HCT116 (cell line): ENCODE measurements around the gene OR2AE1. TPM values are rescaled to one million over a fixed set of nuclear protein-coding genes. Genes with fewer than 3 reads are reported as not detected.

ENCODE experiments used
- ATAC-seq: fragments of 200-7000 bp; cut with Tn5 transposase; 2 replicates; pipeline ENCODE4 v1.9.1; 2020; ENCODE audit warnings: mild to moderate bottlenecking, moderate library complexity
- BruUV-seq: library from RNA; stranded (reverse); fragments of 400-500 nt; replicated peaks from 2 replicates; lab custom pipeline; 2021; lab: Mats Ljungman, UMichigan
- CTCF ChIA-PET: fragments of 300-600 bp; sonication (Branson Sonifier 250); formaldehyde crosslinking; loops from one replicate; lab custom pipeline; 2021; ENCODE audit warnings: antibody characterized with exemption; lab: Charles Lee
- POLR2A ChIA-PET: fragments of 300-600, 350-600 bp; sonication (Branson Sonifier 250); formaldehyde crosslinking; loops from one replicate; lab custom pipeline; 2021; ENCODE audit warnings: antibody characterized with exemption; lab: Charles Lee
- RAD21 ChIA-PET, 2 experiments: fragments of 300-600 bp; sonication (Branson Sonifier 250); formaldehyde crosslinking; loops; one replicate each; lab custom pipeline; 2023; ENCODE audit warnings: low total read pairs in 2 of 2; ENCODE audit not compliant: uncharacterized antibody in 2 of 2, unreplicated experiment in 2 of 2, low non-redundant PET in 1 of 2; lab: Charles Lee
- DNase-seq: peaks from one replicate; pipeline ENCODE4 v3.0.0-alpha.2; 2010; ENCODE audit warnings: low read depth, low spot score
- H2AFZ ChIP-seq: fragments of 200-600 bp; shearing (Covaris generic), sonication (generic); 2 replicates; pipeline ENCODE4 v1.6.1; 2017; ENCODE audit warnings: low read depth, mixed run types, mixed read lengths, antibody characterized with exemption, low read length; ENCODE audit not compliant: poor library complexity, severe bottlenecking
- H3K27ac ChIP-seq: 2 replicates; pipeline ENCODE4 v1.5.1; 2012; ENCODE audit warnings: low read depth, low read length
- H3K27me3 ChIP-seq: fragments of 200-600 bp; sonication (generic); 2 replicates; pipeline ENCODE4 v1.6.1; 2016; ENCODE audit warnings: mixed run types, low read length, mixed read lengths; ENCODE audit not compliant: insufficient read depth
- H3K36me3 ChIP-seq, 2 experiments: fragments of 200-500 bp in 1 of 2; fragments of 200-600 bp in 1 of 2; sonication (Bioruptor generic) in 1 of 2; sonication (generic) in 1 of 2; 2 replicates each; pipeline versions ENCODE4 v1.5.1 to v1.6.1; 2014 to 2016; ENCODE audit warnings: low read length in 2 of 2, inconsistent platforms in 1 of 2, mixed read lengths in 1 of 2, mixed run types in 1 of 2; ENCODE audit not compliant: insufficient read depth in 2 of 2, control insufficient read depth in 1 of 2
- H3K4me1 ChIP-seq, 2 experiments: fragments of 200-600 bp in 1 of 2; sonication (generic) in 1 of 2; 2 replicates each; pipeline versions ENCODE4 v1.5.1 to v1.6.1; 2012 to 2017; ENCODE audit warnings: low read length in 2 of 2, inconsistent platforms in 1 of 2, mild to moderate bottlenecking in 1 of 2, mixed read lengths in 1 of 2, mixed run types in 1 of 2, moderate library complexity in 1 of 2; ENCODE audit not compliant: insufficient read depth in 2 of 2, control insufficient read depth in 1 of 2
- H3K4me2 ChIP-seq: fragments of 200-600 bp; sonication (generic); 2 replicates; pipeline ENCODE4 v1.6.1; 2017; ENCODE audit warnings: mixed run types, low read length, mixed read lengths
- H3K4me3 ChIP-seq, 2 experiments: fragments of 200-600 bp in 1 of 2; sonication (generic) in 1 of 2; replicated peaks in 1 of 2; 2 replicates each; pipeline ENCODE4 v1.5.1; 2011 to 2016; ENCODE audit warnings: low read length in 2 of 2, control low read depth in 1 of 2, low read depth in 1 of 2, mild to moderate bottlenecking in 1 of 2, mixed read lengths in 1 of 2, mixed run types in 1 of 2
- H3K79me2 ChIP-seq: fragments of 200-600 bp; sonication (generic); 2 replicates; pipeline ENCODE4 v1.6.1; 2017; ENCODE audit warnings: mild to moderate bottlenecking, mixed run types, low read length, moderate library complexity, mixed read lengths; ENCODE audit not compliant: insufficient read depth
- H3K9ac ChIP-seq: fragments of 200-600 bp; sonication (generic); 2 replicates; pipeline ENCODE4 v1.6.1; 2016; ENCODE audit warnings: low read length, mixed read lengths
- H3K9me2 ChIP-seq: fragments of 200-600 bp; sonication (generic), shearing (Covaris generic); 2 replicates; pipeline ENCODE4 v1.6.1; 2017; ENCODE audit warnings: mixed run types, mild to moderate bottlenecking, moderate library complexity; ENCODE audit not compliant: insufficient read depth
- H3K9me3 ChIP-seq, 2 experiments: fragments of 200-500 bp in 1 of 2; fragments of 200-600 bp in 1 of 2; sonication (Bioruptor generic) in 1 of 2; sonication (generic) in 1 of 2; 2 replicates each; pipeline ENCODE4 v1.6.1; 2014 to 2017; ENCODE audit warnings: low read length in 2 of 2, mixed read lengths in 2 of 2, inconsistent platforms in 1 of 2, low read depth in 1 of 2, mild to moderate bottlenecking in 1 of 2, mixed run types in 1 of 2, moderate library complexity in 1 of 2; ENCODE audit not compliant: control insufficient read depth in 1 of 2, insufficient read depth in 1 of 2
- H4K20me1 ChIP-seq: fragments of 200-600 bp; sonication (generic), shearing (Covaris generic); 2 replicates; pipeline ENCODE4 v1.6.1; 2017; ENCODE audit warnings: mixed run types, mild to moderate bottlenecking, moderate library complexity; ENCODE audit not compliant: insufficient read depth
- EGR1 ChIP-seq: IDR thresholded peaks from 2 replicates; pipeline ENCODE4 v1.6.1; 2012; ENCODE audit warnings: low read depth
- ELF1 ChIP-seq: IDR thresholded peaks from 2 replicates; pipeline ENCODE4 v1.6.1; 2012; ENCODE audit warnings: low read depth, borderline replicate concordance
- EZH2 ChIP-seq: fragments of 200-600 bp; sonication (generic); IDR thresholded peaks from 2 replicates; pipeline ENCODE4 v1.6.1; 2017; ENCODE audit warnings: antibody characterized with exemption, mixed run types
- FOSL1 ChIP-seq: IDR thresholded peaks from 2 replicates; pipeline ENCODE4 v1.6.1; 2012; ENCODE audit warnings: low read depth
- JUND ChIP-seq: IDR thresholded peaks from 2 replicates; pipeline ENCODE4 v1.6.1; 2012
- POLR2AphosphoS5 ChIP-seq: IDR thresholded peaks from 2 replicates; pipeline ENCODE4 v1.6.1; 2011; ENCODE audit warnings: mild to moderate bottlenecking, low read depth, low read length, moderate library complexity
- SIN3A ChIP-seq: IDR thresholded peaks from 2 replicates; pipeline ENCODE4 v1.6.1; 2012; ENCODE audit warnings: low read depth
- SP1 ChIP-seq: IDR thresholded peaks from 2 replicates; pipeline ENCODE4 v1.6.1; 2012; ENCODE audit warnings: low read depth
- TCF7L2 ChIP-seq: IDR thresholded peaks from 2 replicates; pipeline ENCODE4 v1.7.0; 2011; ENCODE audit warnings: borderline replicate concordance, inconsistent platforms; ENCODE audit not compliant: insufficient read depth, insufficient read length; ENCODE audit errors: extremely low read depth
- YY1 ChIP-seq: IDR thresholded peaks from 2 replicates; pipeline ENCODE4 v1.6.1; 2011; ENCODE audit warnings: low read length, low read depth, moderate library complexity, mild to moderate bottlenecking; ENCODE audit not compliant: insufficient replicate concordance; ENCODE audit errors: extremely low read depth
- ZNF274 ChIP-seq: fragments of 200-500 bp; sonication (Bioruptor generic); IDR thresholded peaks from 2 replicates; pipeline ENCODE4 v1.6.1; 2014; ENCODE audit warnings: mild to moderate bottlenecking, low read depth, low read length, inconsistent platforms
- intact Hi-C: fragments of 100-400 bp; cut with micrococcal nuclease; formaldehyde crosslinking; loops from 2 replicates; pipeline ENCODE4 v1.10.0; 2022
- total RNA-seq: library from RNA; stranded (reverse); gene quantifications from one replicate; pipeline ENCODE4 v1.2.1, GENCODE V29; 2021; ENCODE audit not compliant: unreplicated experiment
- TF ChIP-seq, protein P1 (sequence below): IDR thresholded peaks from 2 replicates; pipeline ENCODE4 v1.6.1; 2012; ENCODE audit warnings: low read depth
- TF ChIP-seq, protein P2 (sequence below): IDR thresholded peaks from 2 replicates; pipeline ENCODE4 v1.6.1; 2012
- TF ChIP-seq, protein P3 (sequence below), 3 experiments: fragments of 200-600 bp in 1 of 3; sonication (generic) in 1 of 3; IDR thresholded peaks in 2 of 3; conservative IDR thresholded peaks in 1 of 3; 2 replicates each; pipeline ENCODE4 v1.5.1; 2012 to 2017; ENCODE audit warnings: low read depth in 2 of 3, low read length in 2 of 3, antibody characterized with exemption in 1 of 3, borderline replicate concordance in 1 of 3, control low read depth in 1 of 3, mild to moderate bottlenecking in 1 of 3, mixed read lengths in 1 of 3, mixed run types in 1 of 3, moderate library complexity in 1 of 3; ENCODE audit not compliant: insufficient read depth in 1 of 3

Gene OR2AE1
- total RNA-seq, 1 experiment from 2014 or later, result not detected

DNA sequence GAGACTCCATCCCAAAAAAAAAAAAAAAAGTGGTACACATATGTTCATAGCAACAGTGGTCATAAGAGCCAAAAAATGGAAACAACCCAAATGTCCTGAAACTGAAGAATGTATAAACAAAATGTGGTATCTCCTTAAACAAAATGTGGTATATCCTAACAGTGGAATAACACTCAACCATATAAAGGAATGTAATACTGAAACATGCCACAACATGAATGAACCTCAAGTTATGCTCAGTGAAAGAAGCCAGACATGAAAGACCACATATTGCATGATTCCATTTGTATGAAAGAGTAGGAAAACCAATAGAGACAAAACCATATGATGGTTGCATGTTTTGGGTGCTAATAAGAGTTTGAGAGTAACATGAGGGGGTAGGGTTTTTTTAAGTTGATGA, 49.5 kb upstream of the OR2AE1 start:
- H3K36me3 ChIP-seq, result no peaks in the 10 kb centered on the region
- ChIA-PET CTCF (no interaction called here), RAD21 (no interaction called here), POLR2A (no interaction called here)
- no peaks in the 10 kb centered on the region for H3K9me2 ChIP-seq
- H3K27me3 ChIP-seq, result peaks cover 20% of the 10 kb centered on the region; the same call in 1 of the 2 replicates
- no peak for ATAC-seq
- H2AFZ ChIP-seq, result no peak overlapping the region
- H3K4me2 ChIP-seq, result no peak overlapping the region
- no peaks in the 10 kb centered on the region for H3K9me3 ChIP-seq
- no TSS peak for BruUV-seq
- H3K9ac ChIP-seq, result no peak overlapping the region
- no peak overlapping the region for H3K27ac ChIP-seq
- H3K4me3 ChIP-seq, result no peak overlapping the region
- intact Hi-C loops, result no loop called here
- TF ChIP-seq, protein P1, sequence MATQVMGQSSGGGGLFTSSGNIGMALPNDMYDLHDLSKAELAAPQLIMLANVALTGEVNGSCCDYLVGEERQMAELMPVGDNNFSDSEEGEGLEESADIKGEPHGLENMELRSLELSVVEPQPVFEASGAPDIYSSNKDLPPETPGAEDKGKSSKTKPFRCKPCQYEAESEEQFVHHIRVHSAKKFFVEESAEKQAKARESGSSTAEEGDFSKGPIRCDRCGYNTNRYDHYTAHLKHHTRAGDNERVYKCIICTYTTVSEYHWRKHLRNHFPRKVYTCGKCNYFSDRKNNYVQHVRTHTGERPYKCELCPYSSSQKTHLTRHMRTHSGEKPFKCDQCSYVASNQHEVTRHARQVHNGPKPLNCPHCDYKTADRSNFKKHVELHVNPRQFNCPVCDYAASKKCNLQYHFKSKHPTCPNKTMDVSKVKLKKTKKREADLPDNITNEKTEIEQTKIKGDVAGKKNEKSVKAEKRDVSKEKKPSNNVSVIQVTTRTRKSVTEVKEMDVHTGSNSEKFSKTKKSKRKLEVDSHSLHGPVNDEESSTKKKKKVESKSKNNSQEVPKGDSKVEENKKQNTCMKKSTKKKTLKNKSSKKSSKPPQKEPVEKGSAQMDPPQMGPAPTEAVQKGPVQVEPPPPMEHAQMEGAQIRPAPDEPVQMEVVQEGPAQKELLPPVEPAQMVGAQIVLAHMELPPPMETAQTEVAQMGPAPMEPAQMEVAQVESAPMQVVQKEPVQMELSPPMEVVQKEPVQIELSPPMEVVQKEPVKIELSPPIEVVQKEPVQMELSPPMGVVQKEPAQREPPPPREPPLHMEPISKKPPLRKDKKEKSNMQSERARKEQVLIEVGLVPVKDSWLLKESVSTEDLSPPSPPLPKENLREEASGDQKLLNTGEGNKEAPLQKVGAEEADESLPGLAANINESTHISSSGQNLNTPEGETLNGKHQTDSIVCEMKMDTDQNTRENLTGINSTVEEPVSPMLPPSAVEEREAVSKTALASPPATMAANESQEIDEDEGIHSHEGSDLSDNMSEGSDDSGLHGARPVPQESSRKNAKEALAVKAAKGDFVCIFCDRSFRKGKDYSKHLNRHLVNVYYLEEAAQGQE, result no peak
- TF ChIP-seq SIN3A, result no peak
- TF ChIP-seq SP1, result no peak
- no peak for TF ChIP-seq EGR1
- H4K20me1 ChIP-seq, result no peaks in the 10 kb centered on the region
- H3K79me2 ChIP-seq, result no peaks in the 10 kb centered on the region
- peaks cover 7 to 14% of the 10 kb centered on the region in 2 experiments; a peak in 3 of 4 replicates for H3K4me1 ChIP-seq
- DNase-seq, result no peak

DNA sequence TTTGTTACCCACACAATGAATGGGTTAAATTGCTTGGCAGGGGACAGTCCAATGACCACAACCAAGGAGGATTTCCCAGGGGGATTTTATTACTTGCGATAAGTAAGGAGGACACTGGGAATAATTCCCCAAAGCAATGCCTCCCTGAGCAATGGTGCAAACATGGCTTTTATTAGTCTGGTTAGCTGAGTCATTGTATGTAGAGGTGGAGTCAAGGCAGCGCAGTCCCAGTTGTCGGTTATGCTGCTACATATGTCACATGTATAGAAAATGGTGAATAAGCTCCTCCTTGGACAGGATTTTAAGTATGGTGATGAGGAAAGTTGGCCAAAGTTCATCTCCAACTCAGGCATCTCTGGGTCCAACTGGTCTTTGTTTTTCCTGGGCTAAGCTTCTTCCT, 46.4 kb upstream of the OR2AE1 start:
- ChIA-PET RAD21 (interaction anchor here in 1 of 2 experiments (0.6 kb wide), 1 partner anchor 179 kb away, joined by 3 read pairs; no protein-coding TSS in a partner anchor), POLR2A (no interaction called here), CTCF (no interaction called here)
- Histone ChIP-seq H3K4me2 (no peak overlapping the region), H2AFZ (no peak overlapping the region), H4K20me1 (no peaks in the 10 kb centered on the region), H3K36me3 (no peaks in the 10 kb centered on the region), H3K79me2 (peaks cover 24% of the 10 kb centered on the region), H3K4me3 (no peak overlapping the region), H3K9ac (no peak overlapping the region), H3K9me2 (no peaks in the 10 kb centered on the region), H3K9me3 (no peaks in the 10 kb centered on the region), H3K4me1 (peaks cover 3 to 10% of the 10 kb centered on the region in 2 experiments), H3K27ac (no peak overlapping the region), H3K27me3 (peaks cover 18% of the 10 kb centered on the region; the same call in 1 of the 2 replicates)
- ATAC-seq (no peak), DNase-seq (no peak)
- intact Hi-C loops, result no loop called here
- BruUV-seq, result no TSS peak
- TF ChIP-seq TCF7L2 (no peak), ZNF274 (no peak), YY1 (no peak), EZH2 (no peak), FOSL1 (no peak), POLR2AphosphoS5 (no peak), JUND (no peak), ELF1 (no peak), SP1 (no peak)
- TF ChIP-seq, protein P2, sequence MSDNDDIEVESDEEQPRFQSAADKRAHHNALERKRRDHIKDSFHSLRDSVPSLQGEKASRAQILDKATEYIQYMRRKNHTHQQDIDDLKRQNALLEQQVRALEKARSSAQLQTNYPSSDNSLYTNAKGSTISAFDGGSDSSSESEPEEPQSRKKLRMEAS, result no peak
- TF ChIP-seq, protein P3, sequence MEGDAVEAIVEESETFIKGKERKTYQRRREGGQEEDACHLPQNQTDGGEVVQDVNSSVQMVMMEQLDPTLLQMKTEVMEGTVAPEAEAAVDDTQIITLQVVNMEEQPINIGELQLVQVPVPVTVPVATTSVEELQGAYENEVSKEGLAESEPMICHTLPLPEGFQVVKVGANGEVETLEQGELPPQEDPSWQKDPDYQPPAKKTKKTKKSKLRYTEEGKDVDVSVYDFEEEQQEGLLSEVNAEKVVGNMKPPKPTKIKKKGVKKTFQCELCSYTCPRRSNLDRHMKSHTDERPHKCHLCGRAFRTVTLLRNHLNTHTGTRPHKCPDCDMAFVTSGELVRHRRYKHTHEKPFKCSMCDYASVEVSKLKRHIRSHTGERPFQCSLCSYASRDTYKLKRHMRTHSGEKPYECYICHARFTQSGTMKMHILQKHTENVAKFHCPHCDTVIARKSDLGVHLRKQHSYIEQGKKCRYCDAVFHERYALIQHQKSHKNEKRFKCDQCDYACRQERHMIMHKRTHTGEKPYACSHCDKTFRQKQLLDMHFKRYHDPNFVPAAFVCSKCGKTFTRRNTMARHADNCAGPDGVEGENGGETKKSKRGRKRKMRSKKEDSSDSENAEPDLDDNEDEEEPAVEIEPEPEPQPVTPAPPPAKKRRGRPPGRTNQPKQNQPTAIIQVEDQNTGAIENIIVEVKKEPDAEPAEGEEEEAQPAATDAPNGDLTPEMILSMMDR (IDR thresholded peaks at IDR 0.05 in 2 of 3, conservative IDR thresholded peaks at IDR 0.05 in 1 of 3; ENCODE audit: borderline replicate concordance in 1 of 3, insufficient read depth in 1 of 3, low read depth in 2 of 3, low read length in 2 of 3), result no peak
